Uterus (tissue), 4 donors: ENCODE results near the gene RPS3. TPM values are rescaled to one million over a fixed set of nuclear protein-coding genes. Genes with fewer than 3 reads are reported as not detected.
"Not testable (repeated sequence)": the region's sequence is repeated elsewhere in the genome, so short reads cannot be mapped to it uniquely, and the experiment has no call there.

ENCODE experiments used
- DNase-seq, 2 donors: peaks; one replicate each; pipeline ENCODE4 v3.0.0-alpha.2; 2019 to 2020
- H3K27ac ChIP-seq, 2 donors: fragments of 200-600 bp; sonication (generic); 1 replicate in 1 of 2; 2 replicates in 1 of 2; pipeline ENCODE4 v1.5.1; 2016 to 2018
- H3K27me3 ChIP-seq, 2 donors: fragments of 200-600 bp; sonication (generic); one replicate each; pipeline ENCODE4 v1.5.1; 2018 to 2019; ENCODE audit warnings: control low read depth in 1 of 2
- H3K36me3 ChIP-seq, 2 donors: fragments of 200-600 bp; sonication (generic); one replicate each; pipeline ENCODE4 v1.5.1; 2019; ENCODE audit warnings: control low read depth in 1 of 2
- H3K4me1 ChIP-seq, 2 donors: fragments of 200-600 bp; sonication (generic); one replicate each; pipeline ENCODE4 v1.5.1; 2018 to 2019; ENCODE audit warnings: control low read depth in 1 of 2
- H3K4me3 ChIP-seq, 2 donors: fragments of 200-600 bp; sonication (generic); 1 replicate in 1 of 2; 2 replicates in 1 of 2; pipeline ENCODE4 v1.5.1; 2018 to 2019; ENCODE audit warnings: mild to moderate bottlenecking in 1 of 2
- H3K9me3 ChIP-seq, 2 donors: fragments of 200-600 bp; sonication (generic); one replicate each; pipeline ENCODE4 v1.5.1; 2019; ENCODE audit warnings: control low read depth in 1 of 2
- CTCF ChIP-seq, 4 experiments: fragments of 200-600 bp in 2 of 4; fragments of 450-650 bp in 2 of 4; sonication (generic) in 2 of 4; IDR thresholded peaks; one replicate each; pipeline ENCODE4 v1.5.1; 2016 to 2019; ENCODE audit warnings: antibody characterized with exemption in 4 of 4, mild to moderate bottlenecking in 2 of 4, moderate library complexity in 1 of 4
- POLR2A ChIP-seq, 2 donors: fragments of 450-650 bp; IDR thresholded peaks; one replicate each; pipeline ENCODE4 v1.6.1; 2016; ENCODE audit warnings: antibody characterized with exemption in 2 of 2, mild to moderate bottlenecking in 1 of 2, moderate library complexity in 1 of 2
- intact Hi-C: fragments of 100-400 bp; cut with DNase I; formaldehyde crosslinking; loops from one replicate; pipeline ENCODE4 v1.15.1; 2023; ENCODE audit warnings: low total_unique reads
- total RNA-seq, 4 donors: library from RNA; depleted of rRNA in 3 of 4; stranded (reverse); fragments of >200 nt in 3 of 4; gene quantifications; one replicate each; pipeline versions ENCODE4 v1.1.0 to v1.2.4, GENCODE V29; 2014 to 2023
- donor health status: DM: yes; HTN: yes; CAD: no.

Gene RPS3
- total RNA-seq, 4 donors from 2014 or later = 1,322 to 4,168 (median 2,484) TPM

- H3K9me3 ChIP-seq = no peaks in the 10 kb centered on the region
- no peak for DNase-seq
- intact Hi-C loops = no loop called here
- H3K4me3 ChIP-seq = no peak overlapping the region
- H3K36me3 ChIP-seq = no peaks in the 10 kb centered on the region
- no peak for TF ChIP-seq CTCF (IDR thresholded peaks at IDR 0.05)
- TF ChIP-seq POLR2A (IDR thresholded peaks at IDR 0.05) = no peak
- peaks cover 0 to 8% of the 10 kb centered on the region in 2 donors for H3K4me1 ChIP-seq
- H3K27me3 ChIP-seq = no peaks in the 10 kb centered on the region
- H3K27ac ChIP-seq = no peak overlapping the region
Measured at GRCh38 chr11:75402002-75402773, 2.9 kb downstream of the RPS3 start.

GRCh38 chr11:75403037-75403436, 3.7 kb downstream of the RPS3 start:
- no peaks in the 10 kb centered on the region for H3K36me3 ChIP-seq

DNA sequence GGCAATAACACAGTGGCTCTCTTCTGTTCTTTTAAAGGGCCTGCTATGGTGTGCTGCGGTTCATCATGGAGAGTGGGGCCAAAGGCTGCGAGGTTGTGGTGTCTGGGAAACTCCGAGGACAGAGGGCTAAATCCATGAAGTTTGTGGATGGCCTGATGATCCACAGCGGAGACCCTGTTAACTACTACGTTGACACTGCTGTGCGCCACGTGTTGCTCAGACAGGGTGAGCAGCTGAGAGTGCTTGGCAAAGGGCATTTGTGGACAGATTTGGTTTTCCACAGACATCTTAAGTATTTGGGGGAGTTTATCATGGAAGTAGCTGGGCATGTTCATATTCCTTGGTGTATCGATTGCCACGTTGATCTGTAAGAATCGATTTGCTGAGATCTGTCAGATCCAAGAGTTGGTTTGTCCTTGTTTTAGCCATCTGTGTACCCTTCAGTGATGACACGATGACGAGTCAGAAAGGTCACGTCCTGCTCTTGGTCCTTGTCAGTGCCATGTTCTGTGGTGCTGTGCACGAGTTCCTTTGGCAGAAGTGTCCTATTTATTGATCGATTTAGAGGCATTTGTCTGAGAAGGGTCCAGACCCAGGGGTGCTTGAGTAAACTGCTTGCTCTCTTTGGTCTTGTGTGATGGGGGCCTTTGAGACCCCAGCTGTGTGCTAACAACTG, 4.8 kb downstream of the RPS3 start:
- Histone ChIP-seq H3K9me3 (no peaks in the 10 kb centered on the region), H3K27ac (no peak overlapping the region), H3K36me3 (no peaks in the 10 kb centered on the region), H3K27me3 (no peaks in the 10 kb centered on the region), H3K4me3 (no peak overlapping the region), H3K4me1 (peaks cover 0 to 8% of the 10 kb centered on the region in 2 donors)
- no peak for DNase-seq
- intact Hi-C loops = no loop called here
- TF ChIP-seq POLR2A (IDR thresholded peaks at IDR 0.05) (no peak), CTCF (IDR thresholded peaks at IDR 0.05) (no peak)

More at GRCh38 chr11:75403037-75403436, 3.7 kb downstream of the RPS3 start:
- intact Hi-C loops = no loop called here
- peaks cover 0 to 8% of the 10 kb centered on the region in 2 donors for H3K4me1 ChIP-seq
- no peak overlapping the region for H3K4me3 ChIP-seq
- no peak for TF ChIP-seq CTCF (IDR thresholded peaks at IDR 0.05)
- no peak for TF ChIP-seq POLR2A (IDR thresholded peaks at IDR 0.05)
- H3K9me3 ChIP-seq = no peaks in the 10 kb centered on the region
- no peak overlapping the region for H3K27ac ChIP-seq
- H3K27me3 ChIP-seq = no peaks in the 10 kb centered on the region
- DNase-seq = no peak

- Histone ChIP-seq H3K27me3 (no peaks in the 10 kb centered on the region), H3K4me1 (peaks cover 0 to 6% of the 10 kb centered on the region in 2 donors), H3K36me3 (no peaks in the 10 kb centered on the region), H3K27ac (no peak overlapping the region), H3K4me3 (no peak overlapping the region), H3K9me3 (no peaks in the 10 kb centered on the region)
- intact Hi-C loops = no loop called here
- DNase-seq = no peak
- no peak for TF ChIP-seq POLR2A (IDR thresholded peaks at IDR 0.05)
- no peak for TF ChIP-seq CTCF (IDR thresholded peaks at IDR 0.05)
Measured at GRCh38 chr11:75406338-75406777, 7.0 kb downstream of the RPS3 start.

DNA sequence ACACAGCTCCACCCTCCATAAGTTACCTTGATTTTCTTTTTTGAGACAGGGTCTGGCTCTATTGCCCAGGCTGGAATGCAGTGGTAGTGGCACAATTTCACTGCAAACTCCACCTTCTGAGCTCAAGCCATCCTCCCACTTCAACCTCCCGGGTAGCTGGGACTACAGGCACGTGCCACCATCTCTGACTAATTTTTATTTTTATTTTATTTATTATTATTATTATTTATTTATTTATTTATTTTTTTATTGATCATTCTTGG, 9.6 kb downstream of the RPS3 start:
- no peak for DNase-seq
- H3K4me3 ChIP-seq = no peak overlapping the region
- H3K4me1 ChIP-seq = no peaks in the 10 kb centered on the region
- H3K27ac ChIP-seq = no peak overlapping the region
- intact Hi-C loops = no loop called here
- H3K9me3 ChIP-seq = no peaks in the 10 kb centered on the region
- H3K36me3 ChIP-seq = no peaks in the 10 kb centered on the region
- no peaks in the 10 kb centered on the region for H3K27me3 ChIP-seq
- no peak for TF ChIP-seq POLR2A (IDR thresholded peaks at IDR 0.05)

GRCh38 chr11:75409971-75410370, 10.7 kb downstream of the RPS3 start:
- H3K27ac ChIP-seq, H3K9me3 ChIP-seq, intact Hi-C loops, H3K4me3 ChIP-seq, H3K36me3 ChIP-seq, H3K4me1 ChIP-seq, DNase-seq, H3K27me3 ChIP-seq: not testable (repeated sequence)

- H3K4me3 ChIP-seq, H3K9me3 ChIP-seq, H3K36me3 ChIP-seq, H3K27me3 ChIP-seq, H3K27ac ChIP-seq, DNase-seq, intact Hi-C loops, H3K4me1 ChIP-seq: not testable (repeated sequence)
Measured at GRCh38 chr11:75413146-75413545, 13.8 kb downstream of the RPS3 start.
